WTC11 (cell line): ENCODE data around the gene ZNF735. TPM values are rescaled to one million over a fixed set of nuclear protein-coding genes. Genes with fewer than 3 reads are reported as not detected.

Source experiments
- ATAC-seq: fragments of 200-7000 bp; cut with Tn5 transposase; 2 replicates; pipeline ENCODE4 v1.10.0; 2021; ENCODE audit warnings: mild to moderate bottlenecking, moderate library complexity
- CTCF ChIA-PET: fragments of 300-600 bp; sonication (Branson Sonifier 250); formaldehyde crosslinking; loops from one replicate; lab custom pipeline; 2021; ENCODE audit warnings: antibody characterized with exemption; lab: Charles Lee
- POLR2A ChIA-PET: fragments of 350-600 bp; sonication (Branson Sonifier 250); formaldehyde crosslinking; loops from one replicate; lab custom pipeline; 2021; ENCODE audit warnings: antibody characterized with exemption; lab: Charles Lee
- DNase-seq: peaks from one replicate; pipeline ENCODE4 v3.0.0; 2021; ENCODE audit warnings: low spot score
- H3K27ac Mint-ChIP-seq: 2 replicates; pipeline ENCODE4 v1.8.0; 2021; ENCODE audit warnings: mixed read lengths
- H3K27me3 Mint-ChIP-seq: 2 replicates; pipeline ENCODE4 v1.8.0; 2021; ENCODE audit warnings: low read depth, mild to moderate bottlenecking, moderate library complexity, mixed read lengths
- H3K36me3 Mint-ChIP-seq: 2 replicates; pipeline ENCODE4 v1.8.0; 2021; ENCODE audit warnings: mixed read lengths
- H3K4me1 Mint-ChIP-seq: 2 replicates; pipeline ENCODE4 v1.8.0; 2022; ENCODE audit warnings: mixed read lengths
- H3K4me3 Mint-ChIP-seq: 2 replicates; pipeline ENCODE4 v1.8.0; 2021; ENCODE audit warnings: mild to moderate bottlenecking, moderate library complexity, mixed read lengths
- H3K9me3 Mint-ChIP-seq: 2 replicates; pipeline ENCODE4 v1.8.0; 2021; ENCODE audit warnings: mixed read lengths
- AFF4 ChIP-seq: sonication (generic); formaldehyde crosslinking; IDR thresholded peaks from 2 replicates; pipeline ENCODE4 v1.8.1; 2023; ENCODE audit warnings: mild to moderate bottlenecking, missing genetic modification reagents, borderline replicate concordance
- CBFB ChIP-seq: sonication (generic); formaldehyde crosslinking; IDR thresholded peaks from 2 replicates; pipeline ENCODE4 v1.8.1; 2022; ENCODE audit warnings: mild to moderate bottlenecking, low read depth, missing genetic modification reagents
- GRHL2 ChIP-seq: fragments of 250-450 bp; sonication (Bioruptor Pico); IDR thresholded peaks from 2 replicates; pipeline ENCODE4 v1.8.0; 2022; ENCODE audit warnings: mild to moderate bottlenecking, moderate library complexity; ENCODE audit not compliant: insufficient replicate concordance, severe bottlenecking
- IRF2 ChIP-seq: sonication (generic); formaldehyde crosslinking; IDR thresholded peaks from 2 replicates; pipeline ENCODE4 v1.8.0; 2022; ENCODE audit warnings: low read depth, missing genetic modification reagents, borderline replicate concordance
- JAZF1 ChIP-seq: fragments of 250-450 bp; sonication (Bioruptor Pico); IDR thresholded peaks from 2 replicates; pipeline ENCODE4 v1.9.0; 2021; ENCODE audit warnings: moderate library complexity, mild to moderate bottlenecking, inconsistent platforms
- JUN ChIP-seq: sonication (generic); formaldehyde crosslinking; IDR thresholded peaks from 2 replicates; pipeline ENCODE4 v1.8.0; 2023; ENCODE audit warnings: mild to moderate bottlenecking, missing genetic modification reagents
- NFE2L1 ChIP-seq: sonication (generic); formaldehyde crosslinking; IDR thresholded peaks from 2 replicates; pipeline ENCODE4 v1.8.1; 2023; ENCODE audit warnings: missing genetic modification reagents
- NFYB ChIP-seq: sonication (generic); formaldehyde crosslinking; conservative IDR thresholded peaks from 2 replicates; pipeline ENCODE4 v1.8.0; 2022; ENCODE audit warnings: low read depth, missing genetic modification reagents
- NR3C1 ChIP-seq: sonication (generic); formaldehyde crosslinking; conservative IDR thresholded peaks from 2 replicates; pipeline ENCODE4 v1.8.1; 2023; ENCODE audit warnings: low read depth, mild to moderate bottlenecking, missing genetic modification reagents
- OVOL2 ChIP-seq: fragments of 250-450 bp; sonication (Bioruptor Pico); IDR thresholded peaks from 2 replicates; pipeline ENCODE4 v1.9.0; 2021; ENCODE audit warnings: mild to moderate bottlenecking, borderline replicate concordance
- PREB ChIP-seq: sonication (generic); formaldehyde crosslinking; IDR thresholded peaks from 2 replicates; pipeline ENCODE4 v1.8.1; 2022; ENCODE audit warnings: mild to moderate bottlenecking, missing genetic modification reagents, moderate library complexity, borderline replicate concordance
- ZNF121 ChIP-seq: sonication (generic); formaldehyde crosslinking; IDR thresholded peaks from 2 replicates; pipeline ENCODE4 v1.8.0; 2023; ENCODE audit warnings: missing genetic modification reagents
- ZNF138 ChIP-seq: sonication (generic); formaldehyde crosslinking; conservative IDR thresholded peaks from 2 replicates; pipeline ENCODE4 v1.8.1; 2022; ENCODE audit warnings: mild to moderate bottlenecking, moderate library complexity, missing genetic modification reagents
- ZNF219 ChIP-seq: sonication (generic); formaldehyde crosslinking; IDR thresholded peaks from 2 replicates; pipeline ENCODE4 v1.8.0; 2023; ENCODE audit warnings: missing genetic modification reagents, mild to moderate bottlenecking, borderline replicate concordance
- ZNF263 ChIP-seq: sonication (generic); formaldehyde crosslinking; IDR thresholded peaks from 2 replicates; pipeline ENCODE4 v1.8.1; 2022; ENCODE audit warnings: low read depth, mild to moderate bottlenecking, moderate library complexity, missing genetic modification reagents
- ZNF281 ChIP-seq: sonication (generic); formaldehyde crosslinking; IDR thresholded peaks from 2 replicates; pipeline ENCODE4 v1.8.0; 2023; ENCODE audit warnings: mild to moderate bottlenecking, missing genetic modification reagents
- ZNF671 ChIP-seq: fragments of 250-450 bp; sonication (Bioruptor Pico); IDR thresholded peaks from 2 replicates; pipeline ENCODE4 v1.8.0; 2021; ENCODE audit warnings: mild to moderate bottlenecking
- total RNA-seq: library from RNA; stranded (reverse); gene quantifications from 3 replicates; pipeline ENCODE4 v1.2.3, GENCODE V29; 2021
- TF ChIP-seq, protein P1 (sequence below): fragments of 250-450 bp; sonication (Bioruptor Pico); IDR thresholded peaks from 2 replicates; pipeline ENCODE4 v1.9.0; 2021; ENCODE audit warnings: mild to moderate bottlenecking
- TF ChIP-seq, protein P2 (sequence below): sonication (generic); formaldehyde crosslinking; conservative IDR thresholded peaks from 2 replicates; pipeline ENCODE4 v1.8.1; 2022; ENCODE audit warnings: mild to moderate bottlenecking, missing genetic modification reagents
- TF ChIP-seq, protein P3 (sequence below): fragments of 250-450 bp; sonication (Bioruptor Pico); IDR thresholded peaks from 2 replicates; pipeline ENCODE4 v2.1.2; 2022; ENCODE audit warnings: mild to moderate bottlenecking, moderate library complexity

ZNF735 gene
- total RNA-seq, 1 experiment from 2014 or later, result not detected

GRCh38 chr7:64174941-64175340 is 32.1 kb upstream of the ZNF735 start:
- peaks cover 67% of the 10 kb centered on the region for H3K9me3 Mint-ChIP-seq
- H3K27ac Mint-ChIP-seq, result no peak overlapping the region
- DNase-seq (no peak), ATAC-seq (no peak)
- H3K4me3 Mint-ChIP-seq, result no peak overlapping the region
- CTCF ChIA-PET, result no interaction called here
- TF ChIP-seq NFE2L1 (CRISPR knock-in tag) (no peak), JAZF1 (no peak), PREB (CRISPR knock-in tag) (no peak), ZNF263 (CRISPR knock-in tag) (no peak), ZNF121 (CRISPR knock-in tag) (no peak), CBFB (CRISPR knock-in tag) (no peak), AFF4 (no peak), NR3C1 (CRISPR knock-in tag) (no peak), NFYB (no peak), GRHL2 (no peak), IRF2 (CRISPR knock-in tag) (no peak), ZNF138 (CRISPR knock-in tag) (no peak)
- TF ChIP-seq, protein P1, sequence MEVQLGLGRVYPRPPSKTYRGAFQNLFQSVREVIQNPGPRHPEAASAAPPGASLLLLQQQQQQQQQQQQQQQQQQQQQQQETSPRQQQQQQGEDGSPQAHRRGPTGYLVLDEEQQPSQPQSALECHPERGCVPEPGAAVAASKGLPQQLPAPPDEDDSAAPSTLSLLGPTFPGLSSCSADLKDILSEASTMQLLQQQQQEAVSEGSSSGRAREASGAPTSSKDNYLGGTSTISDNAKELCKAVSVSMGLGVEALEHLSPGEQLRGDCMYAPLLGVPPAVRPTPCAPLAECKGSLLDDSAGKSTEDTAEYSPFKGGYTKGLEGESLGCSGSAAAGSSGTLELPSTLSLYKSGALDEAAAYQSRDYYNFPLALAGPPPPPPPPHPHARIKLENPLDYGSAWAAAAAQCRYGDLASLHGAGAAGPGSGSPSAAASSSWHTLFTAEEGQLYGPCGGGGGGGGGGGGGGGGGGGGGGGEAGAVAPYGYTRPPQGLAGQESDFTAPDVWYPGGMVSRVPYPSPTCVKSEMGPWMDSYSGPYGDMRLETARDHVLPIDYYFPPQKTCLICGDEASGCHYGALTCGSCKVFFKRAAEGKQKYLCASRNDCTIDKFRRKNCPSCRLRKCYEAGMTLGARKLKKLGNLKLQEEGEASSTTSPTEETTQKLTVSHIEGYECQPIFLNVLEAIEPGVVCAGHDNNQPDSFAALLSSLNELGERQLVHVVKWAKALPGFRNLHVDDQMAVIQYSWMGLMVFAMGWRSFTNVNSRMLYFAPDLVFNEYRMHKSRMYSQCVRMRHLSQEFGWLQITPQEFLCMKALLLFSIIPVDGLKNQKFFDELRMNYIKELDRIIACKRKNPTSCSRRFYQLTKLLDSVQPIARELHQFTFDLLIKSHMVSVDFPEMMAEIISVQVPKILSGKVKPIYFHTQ (CRISPR knock-in tag), result no peak
- TF ChIP-seq, protein P2, sequence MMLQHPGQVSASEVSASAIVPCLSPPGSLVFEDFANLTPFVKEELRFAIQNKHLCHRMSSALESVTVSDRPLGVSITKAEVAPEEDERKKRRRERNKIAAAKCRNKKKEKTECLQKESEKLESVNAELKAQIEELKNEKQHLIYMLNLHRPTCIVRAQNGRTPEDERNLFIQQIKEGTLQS (CRISPR knock-in tag), result no peak
- TF ChIP-seq, protein P3, sequence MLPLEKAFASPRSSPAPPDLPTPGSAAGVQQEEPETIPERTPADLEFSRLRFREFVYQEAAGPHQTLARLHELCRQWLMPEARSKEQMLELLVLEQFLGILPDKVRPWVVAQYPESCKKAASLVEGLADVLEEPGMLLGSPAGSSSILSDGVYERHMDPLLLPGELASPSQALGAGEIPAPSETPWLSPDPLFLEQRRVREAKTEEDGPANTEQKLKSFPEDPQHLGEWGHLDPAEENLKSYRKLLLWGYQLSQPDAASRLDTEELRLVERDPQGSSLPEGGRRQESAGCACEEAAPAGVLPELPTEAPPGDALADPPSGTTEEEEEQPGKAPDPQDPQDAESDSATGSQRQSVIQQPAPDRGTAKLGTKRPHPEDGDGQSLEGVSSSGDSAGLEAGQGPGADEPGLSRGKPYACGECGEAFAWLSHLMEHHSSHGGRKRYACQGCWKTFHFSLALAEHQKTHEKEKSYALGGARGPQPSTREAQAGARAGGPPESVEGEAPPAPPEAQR (CRISPR knock-in tag), result no peak
- POLR2A ChIA-PET, result no interaction called here
- no peaks in the 10 kb centered on the region for H3K4me1 Mint-ChIP-seq
- H3K36me3 Mint-ChIP-seq, result peaks cover 64% of the 10 kb centered on the region
- H3K27me3 Mint-ChIP-seq, result peaks cover 7% of the 10 kb centered on the region

DNA sequence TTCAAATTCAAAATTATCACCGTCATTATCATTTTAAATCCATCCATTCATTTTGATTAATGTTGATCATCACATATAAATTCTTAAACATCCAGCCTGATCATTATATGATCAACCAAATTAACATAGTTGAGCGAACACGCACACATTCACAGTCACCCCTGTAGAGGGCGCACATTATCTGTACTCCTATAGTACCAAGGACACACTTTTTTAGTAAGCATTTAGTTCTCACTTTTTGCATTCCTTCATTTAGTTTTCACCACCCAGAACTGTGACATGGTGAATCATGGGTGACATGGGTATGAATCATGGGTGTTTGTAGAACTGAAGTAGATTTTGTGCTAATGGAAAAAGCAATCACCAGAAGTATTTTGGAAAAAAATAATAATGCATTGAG is 26.0 kb upstream of the ZNF735 start:
- H3K4me3 Mint-ChIP-seq, result no peak overlapping the region
- ATAC-seq, result no peak
- no peaks in the 10 kb centered on the region for H3K4me1 Mint-ChIP-seq
- CTCF ChIA-PET, result no interaction called here
- TF ChIP-seq OVOL2 (CRISPR knock-in tag) (no peak), JUN (CRISPR knock-in tag) (no peak), ZNF671 (CRISPR knock-in tag) (no peak), ZNF219 (CRISPR knock-in tag) (no peak), ZNF281 (CRISPR knock-in tag) (no peak)
- TF ChIP-seq, all 79 proteins: peak for 0
- peaks cover 17% of the 10 kb centered on the region for H3K27me3 Mint-ChIP-seq
- no peak overlapping the region for H3K27ac Mint-ChIP-seq
- H3K36me3 Mint-ChIP-seq, result peaks cover 43% of the 10 kb centered on the region
- POLR2A ChIA-PET, result no interaction called here
- no peak for DNase-seq
- peaks cover 40% of the 10 kb centered on the region for H3K9me3 Mint-ChIP-seq
